Measurements from ENCODE around the gene CYP11A1.

The CYP11A1 gene

DNA sequence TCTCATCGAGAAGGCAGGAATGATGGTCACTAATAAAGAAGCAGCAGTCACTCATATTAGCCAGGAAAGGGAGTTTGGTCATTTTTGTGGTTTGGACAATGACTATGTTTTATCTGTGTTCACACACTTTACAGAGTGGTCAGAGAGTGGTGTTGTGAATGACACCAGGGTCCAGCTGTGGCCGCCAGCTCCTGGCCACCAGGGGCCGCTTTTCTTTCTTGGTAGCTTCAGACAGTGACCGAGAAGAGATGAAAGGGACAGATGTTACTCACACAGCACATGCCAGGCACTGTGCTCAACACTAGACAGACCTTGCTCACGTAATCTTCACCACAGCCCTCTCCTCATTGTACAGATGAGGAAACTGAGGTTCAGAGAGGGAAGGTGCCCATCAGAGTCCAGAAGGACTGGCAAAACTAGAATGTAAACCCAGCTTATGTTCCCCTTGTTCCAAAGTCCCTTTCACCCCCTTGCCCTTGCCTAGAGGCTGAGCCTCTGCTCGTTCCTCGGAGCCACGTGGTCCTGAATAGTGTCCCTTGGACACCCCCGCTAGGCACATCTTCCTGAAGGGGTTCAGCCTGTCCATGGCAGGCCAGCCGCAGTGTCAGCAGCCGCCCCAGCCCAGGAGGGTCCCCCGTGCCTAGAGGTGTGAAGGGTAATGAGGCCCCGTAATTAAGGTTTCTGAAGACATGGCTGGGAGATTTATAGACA, 55.6 kb downstream of the CYP11A1 start:
- TF ChIP-seq, protein P1, sequence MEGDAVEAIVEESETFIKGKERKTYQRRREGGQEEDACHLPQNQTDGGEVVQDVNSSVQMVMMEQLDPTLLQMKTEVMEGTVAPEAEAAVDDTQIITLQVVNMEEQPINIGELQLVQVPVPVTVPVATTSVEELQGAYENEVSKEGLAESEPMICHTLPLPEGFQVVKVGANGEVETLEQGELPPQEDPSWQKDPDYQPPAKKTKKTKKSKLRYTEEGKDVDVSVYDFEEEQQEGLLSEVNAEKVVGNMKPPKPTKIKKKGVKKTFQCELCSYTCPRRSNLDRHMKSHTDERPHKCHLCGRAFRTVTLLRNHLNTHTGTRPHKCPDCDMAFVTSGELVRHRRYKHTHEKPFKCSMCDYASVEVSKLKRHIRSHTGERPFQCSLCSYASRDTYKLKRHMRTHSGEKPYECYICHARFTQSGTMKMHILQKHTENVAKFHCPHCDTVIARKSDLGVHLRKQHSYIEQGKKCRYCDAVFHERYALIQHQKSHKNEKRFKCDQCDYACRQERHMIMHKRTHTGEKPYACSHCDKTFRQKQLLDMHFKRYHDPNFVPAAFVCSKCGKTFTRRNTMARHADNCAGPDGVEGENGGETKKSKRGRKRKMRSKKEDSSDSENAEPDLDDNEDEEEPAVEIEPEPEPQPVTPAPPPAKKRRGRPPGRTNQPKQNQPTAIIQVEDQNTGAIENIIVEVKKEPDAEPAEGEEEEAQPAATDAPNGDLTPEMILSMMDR (IDR thresholded peaks at IDR 0.05) = no peak
- Histone ChIP-seq H3K27me3 (peaks cover 37% of the 10 kb centered on the region), H3K27ac (no peak overlapping the region), H3K4me1 (ENCODE audit: control insufficient read depth in 1 of 2, insufficient read depth in 1 of 2, low read depth in 1 of 2, low read length in 1 of 2) (no peaks in the 10 kb centered on the region), H3K9me3 (no peaks in the 10 kb centered on the region), H3K36me3 (no peaks in the 10 kb centered on the region), H3K4me3 (ENCODE audit: low read depth in 1 of 2, low read length in 1 of 2) (no peak overlapping the region)

DNA sequence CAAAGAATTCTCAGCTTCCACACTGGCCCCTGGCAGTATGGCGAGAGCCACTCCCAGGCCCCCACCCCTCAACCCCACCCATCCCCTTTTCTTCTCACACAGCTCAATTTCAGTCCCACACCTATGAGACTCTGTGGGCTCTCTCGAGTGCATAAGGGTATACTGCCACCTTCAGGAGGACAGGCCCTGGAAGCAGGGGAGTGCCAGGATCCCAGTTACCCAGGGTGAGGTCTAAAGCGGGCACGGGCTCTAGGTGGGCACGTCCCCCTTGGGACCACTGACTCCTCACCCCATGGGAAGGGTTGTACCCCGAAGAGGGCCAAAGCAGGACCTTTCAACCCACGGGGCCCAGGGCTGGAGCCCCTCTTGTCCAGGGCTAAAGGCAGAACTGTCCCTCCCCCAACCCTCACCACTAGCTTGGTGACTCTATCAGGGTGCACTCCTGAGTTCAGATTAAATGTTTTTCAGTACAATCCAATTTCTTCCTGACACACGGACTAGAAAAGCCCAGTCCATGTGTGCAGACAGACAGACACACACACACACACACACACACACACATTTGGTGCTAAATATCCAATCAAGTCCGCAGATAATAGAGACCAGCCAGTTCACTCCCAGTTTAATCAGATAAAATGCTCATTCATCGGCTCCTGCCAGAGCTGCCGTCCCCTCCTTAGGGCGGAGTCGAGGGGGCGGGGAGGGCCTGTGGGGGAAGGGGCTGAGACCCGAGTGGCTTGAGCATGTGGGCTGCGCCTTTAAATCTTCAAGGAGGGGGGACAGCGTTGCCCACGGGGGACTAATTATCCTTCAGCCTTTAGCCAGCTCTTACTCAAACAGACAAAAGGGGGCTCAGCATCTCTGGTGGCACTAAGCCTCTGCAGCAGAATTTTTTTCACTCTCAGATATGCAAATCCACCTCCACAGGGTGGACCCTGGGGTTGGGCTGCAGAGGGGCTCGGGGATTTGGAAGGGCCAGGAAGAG, 59.3 kb downstream of the CYP11A1 start:
- Histone ChIP-seq H3K4me3 (ENCODE audit: low read depth in 1 of 2, low read length in 1 of 2) (no peak overlapping the region), H3K27ac (no peak overlapping the region), H3K9me3 (no peaks in the 10 kb centered on the region), H3K27me3 (peaks cover 43% of the 10 kb centered on the region), H3K36me3 (no peaks in the 10 kb centered on the region), H3K4me1 (ENCODE audit: control insufficient read depth in 1 of 2, insufficient read depth in 1 of 2, low read depth in 1 of 2, low read length in 1 of 2) (no peaks in the 10 kb centered on the region)
- TF ChIP-seq, protein P1 (IDR thresholded peaks at IDR 0.05) = no peak

DNA sequence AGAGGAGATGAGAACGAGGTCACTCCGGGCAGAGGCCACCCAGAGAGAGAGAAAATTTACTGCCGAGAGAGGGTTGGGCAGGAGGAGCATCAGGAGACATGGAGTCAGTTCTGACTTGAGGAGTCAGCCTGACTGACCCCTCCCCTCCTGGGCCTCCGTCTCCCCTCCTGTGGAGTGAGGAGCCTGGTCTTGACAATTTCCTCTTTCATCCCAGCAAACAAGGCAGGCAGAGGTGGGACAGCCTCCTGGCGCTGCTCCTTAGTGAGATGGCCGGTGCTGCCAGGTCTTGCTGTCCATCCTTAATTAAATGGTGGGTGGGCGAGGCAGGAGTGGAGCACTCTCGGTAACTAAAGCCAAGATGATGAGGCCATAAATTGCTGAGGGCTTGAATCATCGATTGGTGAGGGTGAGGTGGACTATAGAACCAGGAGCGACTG, 60.6 kb downstream of the CYP11A1 start:
- H3K36me3 ChIP-seq = no peaks in the 10 kb centered on the region
- H3K27ac ChIP-seq = no peak overlapping the region
- no peak overlapping the region for H3K4me3 ChIP-seq (ENCODE audit: low read depth in 1 of 2, low read length in 1 of 2)
- H3K9me3 ChIP-seq = no peaks in the 10 kb centered on the region
- H3K4me1 ChIP-seq (ENCODE audit: control insufficient read depth in 1 of 2, insufficient read depth in 1 of 2, low read depth in 1 of 2, low read length in 1 of 2) = no peaks in the 10 kb centered on the region
- peaks cover 56% of the 10 kb centered on the region for H3K27me3 ChIP-seq
- TF ChIP-seq, protein P1 (IDR thresholded peaks at IDR 0.05) = no peak

DNA sequence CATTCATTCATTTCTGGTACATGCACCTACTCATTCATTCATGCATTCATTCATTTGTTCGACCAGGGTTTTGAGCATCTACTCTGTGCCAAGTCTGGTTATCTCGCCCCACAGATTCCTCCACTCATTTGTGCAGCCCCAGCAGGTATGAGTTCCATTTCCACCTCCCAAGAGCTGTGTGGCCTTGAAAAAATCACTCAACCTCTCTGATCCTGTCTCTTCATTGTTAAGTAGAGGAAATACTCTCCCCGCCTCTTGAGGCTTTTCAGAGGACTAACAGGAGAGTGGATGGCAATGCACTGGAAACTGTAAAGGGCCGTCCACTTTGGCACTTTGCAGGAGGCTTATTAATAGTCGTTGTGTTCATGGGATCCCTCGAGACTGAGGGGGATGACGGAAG, 61.8 kb downstream of the CYP11A1 start:
- Histone ChIP-seq H3K9me3 (no peaks in the 10 kb centered on the region), H3K27ac (no peak overlapping the region), H3K36me3 (no peaks in the 10 kb centered on the region), H3K4me3 (ENCODE audit: low read depth in 1 of 2, low read length in 1 of 2) (no peak overlapping the region), H3K4me1 (ENCODE audit: control insufficient read depth in 1 of 2, insufficient read depth in 1 of 2, low read depth in 1 of 2, low read length in 1 of 2) (no peaks in the 10 kb centered on the region), H3K27me3 (peaks cover 67% of the 10 kb centered on the region)
- TF ChIP-seq, protein P1 (IDR thresholded peaks at IDR 0.05) = no peak

DNA sequence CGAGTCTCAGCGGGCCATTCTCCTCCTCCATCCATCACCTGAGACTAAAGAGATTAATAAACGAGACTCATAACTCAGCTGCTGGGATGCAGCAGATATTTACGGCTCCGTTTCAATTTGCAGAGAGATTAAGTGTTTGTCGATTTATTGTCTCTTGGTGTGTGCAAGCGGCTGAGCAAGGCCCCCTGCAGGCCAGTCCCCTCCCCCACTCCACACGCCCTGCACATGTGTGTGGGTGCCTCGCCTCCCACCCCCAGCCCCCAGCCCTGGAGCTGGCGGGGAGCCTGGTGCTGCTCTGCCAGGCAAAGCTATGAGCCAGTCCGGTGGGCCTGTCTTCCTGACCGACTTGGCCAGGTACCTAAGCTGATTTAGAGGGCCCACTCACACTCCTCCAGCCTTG, 63.0 kb downstream of the CYP11A1 start:
- Histone ChIP-seq H3K27me3 (peaks cover 79% of the 10 kb centered on the region), H3K4me1 (ENCODE audit: control insufficient read depth in 1 of 2, insufficient read depth in 1 of 2, low read depth in 1 of 2, low read length in 1 of 2) (no peaks in the 10 kb centered on the region)

More for the DNA sequence above, 63.0 kb downstream of the CYP11A1 start:
- Histone ChIP-seq H3K4me3 (ENCODE audit: low read depth in 1 of 2, low read length in 1 of 2) (no peak overlapping the region), H3K36me3 (no peaks in the 10 kb centered on the region), H3K9me3 (no peaks in the 10 kb centered on the region), H3K27ac (no peak overlapping the region)
- TF ChIP-seq, protein P1 (IDR thresholded peaks at IDR 0.05) = no peak
